Activated gamma-delta T cell treated with Interleukin-2 at 50 U/mL for 16 hours (primary cell): ENCODE measurements around the gene CABP5.
"Not testable (repeated sequence)": the region's sequence is repeated elsewhere in the genome, so short reads cannot be mapped to it uniquely, and the experiment has no call there.

Experiments used
- DNase-seq: peaks from one replicate; pipeline ENCODE4 v3.0.0-alpha.2; 2020

CABP5 gene

GRCh38 chr19:48043675-48044258 is at the start of gene CABP5:
Gene CABP5, minus strand, starts transcription at chr19:48044079. Its CDS starts 157 bp downstream, at chr19:48043922.
- DNase-seq = no peak

GRCh38 chr19:48091111-48091718 is 47.3 kb upstream of the CABP5 start:
- not testable (repeated sequence) for DNase-seq

DNA sequence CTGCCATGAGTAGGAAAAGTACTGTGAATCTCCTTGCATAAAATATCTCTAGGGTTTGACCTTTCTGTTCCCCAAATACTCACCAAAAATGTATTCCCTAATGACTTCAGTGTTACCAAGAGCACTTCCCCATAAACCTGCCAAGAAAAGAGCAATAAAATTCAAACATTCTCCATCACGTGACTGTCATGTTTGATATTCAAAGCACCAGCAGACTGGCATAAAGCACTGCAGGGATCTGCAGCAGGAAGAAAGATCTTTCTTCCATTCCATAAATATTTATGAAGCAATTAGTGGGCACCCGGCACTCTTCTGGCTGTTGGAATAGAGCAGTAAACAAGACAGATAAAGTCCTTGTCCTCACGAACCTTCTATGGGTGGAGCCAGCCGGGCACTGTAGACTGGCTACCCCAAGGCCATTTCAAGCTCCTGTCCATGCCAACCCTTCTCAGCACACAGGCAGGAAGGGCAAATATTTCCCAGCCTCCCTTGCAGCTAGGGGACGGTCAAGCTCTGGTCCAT is 46.5 kb upstream of the CABP5 start:
- DNase-seq = no peak

DNA sequence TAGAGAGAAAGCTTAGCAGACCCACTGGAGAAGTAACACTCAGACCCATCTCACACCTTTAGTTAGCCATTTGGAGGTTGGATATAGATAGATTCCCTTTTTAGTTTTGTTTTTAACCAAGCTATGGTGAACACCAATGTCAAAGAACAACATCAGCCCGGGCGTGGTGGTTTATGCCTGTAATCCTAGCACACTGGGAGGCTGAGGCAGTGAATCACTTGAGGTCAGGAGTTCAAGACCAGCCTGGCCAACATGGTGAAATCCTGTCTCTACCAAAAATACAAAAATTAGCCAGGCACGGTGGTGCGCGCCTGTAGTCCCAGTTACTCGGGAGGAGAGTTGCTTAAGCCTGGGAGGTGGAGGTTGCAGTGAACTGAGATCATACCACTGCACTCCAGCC is 45.1 kb upstream of the CABP5 start:
- DNase-seq = not testable (repeated sequence)

DNA sequence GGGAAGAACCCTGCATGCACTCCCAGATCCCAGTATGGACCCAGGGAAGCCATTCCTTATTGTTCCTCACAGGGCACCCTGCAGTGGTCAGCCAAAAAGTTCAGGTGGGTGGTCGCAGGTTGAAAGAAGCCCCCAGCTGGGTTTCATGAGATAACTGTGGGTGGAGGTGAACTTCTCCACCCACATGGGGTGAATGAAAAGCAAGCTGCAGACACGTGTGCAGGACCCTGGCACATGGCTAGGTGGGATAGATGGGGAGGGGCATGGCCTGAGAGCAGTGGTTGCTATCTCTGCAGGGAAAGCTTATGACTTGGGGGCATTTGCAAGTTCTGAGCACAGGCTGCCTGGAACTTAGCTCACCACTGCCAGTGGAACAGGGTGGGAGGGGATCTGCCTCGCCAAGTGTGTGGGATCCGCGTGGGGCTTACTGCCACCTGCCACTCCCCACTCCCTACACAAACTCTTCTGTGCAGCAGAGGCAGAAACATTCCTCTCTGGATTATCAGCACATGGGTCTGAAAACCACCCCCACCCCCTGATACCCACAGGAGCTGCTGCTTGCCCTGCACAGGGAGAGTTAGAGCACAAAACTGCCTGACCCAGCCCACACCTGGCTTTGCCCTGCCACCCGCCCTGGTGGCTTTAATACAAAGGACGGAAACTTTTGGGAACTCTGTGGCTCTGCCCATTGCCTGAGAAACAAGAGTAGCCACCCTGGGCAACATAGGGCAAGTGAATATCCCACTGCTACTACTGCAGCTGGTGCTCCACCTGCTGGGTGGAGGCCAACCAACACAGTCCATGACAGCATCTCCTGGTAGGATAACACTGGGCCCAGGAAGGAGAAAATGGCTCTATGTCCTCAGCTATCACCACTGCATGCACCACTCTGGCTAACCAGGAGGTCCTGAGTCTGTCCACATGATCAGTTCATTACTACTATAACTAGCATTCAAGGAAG is 42.3 kb upstream of the CABP5 start:
- no peak for DNase-seq

DNA sequence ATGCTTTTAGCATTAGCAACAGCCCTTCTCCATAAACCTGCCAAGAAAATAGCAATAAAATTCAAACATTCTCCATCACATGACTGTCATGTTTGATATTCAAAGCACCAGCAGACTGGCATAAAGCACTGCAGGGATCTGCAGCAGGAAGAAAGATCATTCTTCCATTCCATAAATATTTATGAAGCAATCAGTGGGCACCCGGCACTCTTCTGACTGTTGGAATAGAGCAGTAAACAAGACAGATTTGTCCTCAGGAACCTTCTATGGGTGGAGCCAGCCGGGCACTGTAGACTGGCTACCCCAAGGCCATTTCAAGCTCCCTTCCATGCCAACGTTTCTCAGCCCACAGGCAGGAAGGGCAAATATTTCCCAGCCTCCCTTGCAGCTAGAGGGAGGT is 41.2 kb upstream of the CABP5 start:
- DNase-seq = no peak

- no peak for DNase-seq
These were observed 37.2 kb upstream of the CABP5 start for GRCh38 chr19:48081106-48081505.

GRCh38 chr19:48070177-48070769 is 26.4 kb upstream of the CABP5 start:
- DNase-seq = not testable (repeated sequence)

DNA sequence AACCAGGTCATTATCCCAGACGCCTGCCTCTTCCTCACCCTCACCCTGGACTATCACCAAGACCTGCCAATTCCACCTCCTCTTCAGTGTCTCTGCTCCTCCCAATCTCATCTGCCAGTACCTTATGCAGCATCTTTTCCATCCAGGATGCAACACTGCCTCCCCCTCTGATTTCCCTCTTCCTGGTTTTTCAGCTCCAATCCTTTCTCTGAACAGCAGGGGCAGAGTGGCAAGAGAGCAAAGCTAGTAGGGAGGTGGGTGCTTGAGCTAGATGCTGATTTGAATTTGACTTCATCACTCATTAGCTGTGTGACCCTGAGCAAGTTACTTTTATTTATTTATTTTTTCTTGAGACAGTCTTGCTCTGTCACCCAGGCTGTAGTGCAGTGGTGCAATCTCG is 25.6 kb upstream of the CABP5 start:
- DNase-seq = no peak

- DNase-seq = no peak
These were observed 20.6 kb upstream of the CABP5 start for GRCh38 chr19:48064509-48064908.

DNA sequence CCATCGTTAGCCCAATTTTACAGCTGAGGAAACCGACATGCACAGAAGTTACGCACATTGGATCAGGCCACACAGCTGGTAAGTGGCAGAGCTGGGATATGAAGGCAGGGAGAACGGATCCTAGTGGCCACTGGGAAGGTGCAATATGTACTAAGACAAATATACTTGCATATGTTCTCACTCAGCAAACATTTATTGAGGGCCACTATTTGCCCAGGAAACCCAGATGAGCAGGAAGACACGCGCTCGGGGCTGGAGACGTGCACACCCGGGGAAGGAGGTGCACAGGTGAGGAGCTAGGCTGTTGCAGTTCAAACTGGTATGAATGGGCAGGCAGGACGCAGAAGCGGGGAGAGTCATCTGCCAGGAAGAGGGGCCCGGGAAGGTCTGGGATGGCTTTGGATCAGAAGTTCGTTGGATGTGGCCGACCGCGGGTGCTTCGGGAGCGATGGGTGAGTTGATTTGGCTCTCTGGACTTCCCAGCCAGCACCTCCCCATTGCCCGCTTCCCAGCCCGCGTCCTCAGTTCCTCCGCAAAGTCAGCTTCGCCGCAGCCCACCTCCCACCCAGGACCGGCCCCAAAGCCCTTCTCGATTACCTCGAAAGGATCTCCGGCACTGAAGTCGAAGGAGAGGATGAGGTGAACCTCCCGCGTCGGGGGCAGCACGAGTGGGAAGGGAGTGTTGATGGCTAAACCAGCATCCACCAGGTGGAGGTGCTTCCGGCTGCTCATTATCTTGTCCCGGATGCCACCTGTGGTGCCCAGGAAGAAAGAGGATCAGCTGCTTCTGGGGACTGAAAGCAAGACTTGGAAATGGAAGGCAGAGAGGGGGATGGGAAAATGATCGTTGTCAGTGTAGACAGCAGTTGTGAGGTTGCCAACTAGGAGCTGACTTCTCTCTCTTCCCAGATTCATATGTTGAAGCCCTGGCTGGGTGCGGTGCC is 17.8 kb upstream of the CABP5 start:
- no peak for DNase-seq

DNA sequence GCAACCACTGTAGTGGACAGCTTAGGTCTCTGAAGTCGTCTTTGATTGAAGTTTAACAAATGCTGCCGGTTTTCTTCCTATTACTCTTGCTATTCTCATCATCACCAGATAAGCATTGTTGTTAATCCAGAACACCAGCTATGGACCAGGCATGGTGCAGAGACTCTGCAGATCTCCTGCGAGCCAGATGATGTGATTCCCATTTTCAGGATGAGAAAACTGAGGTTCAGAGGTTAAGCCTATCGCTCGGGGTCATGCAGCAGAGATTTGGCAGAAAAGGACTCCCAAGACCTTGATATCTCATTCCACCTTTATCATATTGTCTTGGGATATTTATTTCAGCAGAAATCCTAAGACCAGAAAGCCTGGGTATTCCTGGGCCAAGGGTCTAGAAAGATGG is 16.5 kb upstream of the CABP5 start:
- DNase-seq = no peak

DNA sequence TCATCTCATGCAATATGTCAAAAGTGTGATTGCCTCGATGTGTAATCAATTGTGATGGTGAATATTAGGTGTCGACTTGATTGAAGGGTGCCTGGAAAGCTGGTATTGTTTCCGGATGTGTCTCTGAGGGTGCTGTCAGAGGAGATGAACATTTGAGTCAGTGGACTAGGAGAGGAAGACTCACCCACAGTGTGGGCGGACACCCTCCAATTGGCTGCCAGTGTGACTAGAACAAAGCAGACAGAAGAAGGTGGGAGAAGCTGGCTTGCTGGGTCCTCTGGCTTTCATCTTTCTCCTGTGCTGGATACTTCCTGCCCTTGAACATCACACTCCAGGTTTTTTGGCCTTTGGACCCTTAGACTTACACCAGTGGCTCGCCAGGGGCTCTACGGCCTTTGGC is 15.5 kb upstream of the CABP5 start:
- no peak for DNase-seq

- no peak for DNase-seq
These were observed 10.0 kb upstream of the CABP5 start for GRCh38 chr19:48053856-48054255.

GRCh38 chr19:48053076-48053475 is 9.2 kb upstream of the CABP5 start:
- no peak for DNase-seq

DNA sequence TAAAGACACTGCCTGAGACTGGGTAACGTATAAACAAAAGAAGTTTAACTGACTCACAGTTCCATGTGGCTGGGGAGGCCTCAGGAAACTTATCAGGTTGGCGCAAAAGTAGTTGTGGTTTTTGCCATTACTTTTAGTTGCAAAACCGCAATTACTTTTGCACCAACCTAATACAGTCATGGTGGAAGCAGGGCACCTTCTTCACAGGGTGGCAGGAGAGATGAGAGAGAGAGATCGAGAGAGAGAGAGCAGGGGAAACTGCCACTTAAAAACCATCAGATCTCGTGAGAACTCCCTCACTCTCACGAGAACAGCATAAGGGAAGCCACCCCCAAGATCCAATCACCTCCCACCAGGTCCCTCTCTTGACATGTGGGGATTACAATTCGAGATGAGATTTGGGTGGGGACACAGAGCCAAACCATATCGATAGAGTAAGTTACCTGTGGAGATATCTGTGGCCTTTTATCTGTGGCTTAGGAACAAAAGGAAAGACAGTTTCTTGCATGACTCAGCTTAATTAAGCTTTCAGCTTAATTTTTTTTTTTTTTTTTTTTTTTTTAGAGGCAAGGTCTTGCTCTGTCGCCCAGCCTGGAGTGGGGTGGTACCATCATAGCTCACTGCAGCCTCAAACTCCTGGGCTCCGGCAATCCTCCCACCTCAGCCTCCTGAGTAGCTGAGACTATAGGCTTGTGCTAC is 7.6 kb upstream of the CABP5 start:
- DNase-seq = no peak

GRCh38 chr19:48044561-48044960 is 682 bp upstream of the CABP5 start:
- DNase-seq = no peak

DNA sequence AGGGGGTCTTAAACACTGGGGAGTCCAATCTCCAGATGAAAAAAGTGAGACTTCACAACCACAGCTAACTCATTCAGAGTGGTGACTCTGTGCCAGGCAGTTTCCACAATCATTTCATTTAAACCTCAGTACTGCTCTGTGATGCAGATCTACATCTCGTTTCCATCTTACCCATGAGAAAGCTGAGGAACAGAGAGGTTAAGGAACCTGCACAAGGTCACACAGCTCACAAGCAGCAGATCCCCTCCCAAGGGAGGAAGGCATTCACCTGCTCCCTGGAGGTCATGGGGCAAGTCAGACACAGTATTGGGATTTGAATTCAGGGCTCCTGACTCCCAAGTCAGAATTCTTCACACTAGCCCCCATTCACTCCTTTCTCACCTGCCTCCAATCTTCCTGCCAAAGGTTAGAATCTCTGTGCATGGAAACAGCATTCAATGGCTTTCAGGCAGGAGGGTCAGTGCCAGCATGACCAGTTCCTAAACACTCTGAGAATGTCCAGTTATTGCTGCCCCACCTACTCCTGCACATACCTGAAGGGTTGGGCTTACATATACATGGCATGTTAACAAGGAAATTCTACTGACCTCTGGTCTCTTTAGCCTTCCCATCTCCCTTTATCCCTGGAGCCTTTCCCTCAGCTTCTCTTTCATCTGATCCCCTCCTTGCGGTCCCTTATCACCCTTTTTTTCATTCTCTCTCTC is 1.9 kb downstream of the CABP5 start:
- DNase-seq = no peak

DNA sequence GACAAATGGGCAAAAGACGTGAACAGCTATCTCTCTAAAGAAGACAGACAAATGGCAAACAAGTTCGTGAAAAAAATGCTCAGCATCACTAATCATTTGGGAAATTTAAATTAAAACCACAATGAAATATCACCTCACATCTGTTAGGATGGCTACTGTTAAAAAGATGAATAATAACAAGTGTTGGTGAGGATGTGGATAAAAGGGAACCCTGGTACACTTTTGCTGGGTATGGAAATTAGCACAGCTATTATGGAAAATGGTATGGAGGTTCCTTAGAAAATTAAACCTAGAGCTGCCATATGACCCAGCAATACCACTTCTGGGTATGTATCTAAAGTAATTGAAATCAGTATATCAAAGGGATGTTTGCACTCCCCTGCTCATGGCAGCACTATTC is 7.1 kb downstream of the CABP5 start:
- no peak for DNase-seq

- no peak for DNase-seq
These were observed 10.3 kb downstream of the CABP5 start for GRCh38 chr19:48033604-48034003.

DNA sequence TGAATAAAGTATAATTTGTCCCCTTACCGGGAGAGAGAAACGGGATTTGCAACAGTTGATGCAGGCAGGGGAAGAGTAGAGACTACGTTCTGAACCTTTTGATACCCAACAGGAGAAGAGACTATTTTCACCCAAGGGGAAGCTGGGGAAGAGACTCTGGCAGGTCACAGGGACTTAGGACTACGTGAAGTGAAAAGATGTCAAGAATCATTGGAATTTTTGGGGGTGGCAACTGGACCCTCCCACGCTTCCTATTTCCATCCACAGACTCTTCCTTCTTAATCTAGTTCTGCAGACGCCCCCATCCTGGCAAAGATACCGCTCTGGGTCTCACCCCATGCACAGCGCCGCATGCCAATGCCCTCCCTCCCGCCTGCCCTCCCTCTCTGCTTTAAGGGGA is 13.8 kb downstream of the CABP5 start:
- no peak for DNase-seq
